Astrocyte of the spinal cord (primary cell): ENCODE measurements around the gene ALK.

Experiments
- DNase-seq: peaks from one replicate; pipeline ENCODE4 v3.0.0; 2011; ENCODE audit warnings: low read depth, low spot score
- H3K4me3 ChIP-seq: 2 replicates; pipeline ENCODE4 v1.5.1; 2011; ENCODE audit warnings: low read depth, mild to moderate bottlenecking, low read length, moderate library complexity
- in situ Hi-C: cut with HindIII; loops from 2 replicates; pipeline ENCODE4 v1.10.0; 2017; ENCODE audit warnings: low sequenced_read_pairs
- TF ChIP-seq, protein P1 (sequence below): IDR thresholded peaks from 2 replicates; pipeline ENCODE4 v1.5.1; 2012; ENCODE audit warnings: low read depth, mild to moderate bottlenecking, low read length, inconsistent platforms

The ALK gene

DNA sequence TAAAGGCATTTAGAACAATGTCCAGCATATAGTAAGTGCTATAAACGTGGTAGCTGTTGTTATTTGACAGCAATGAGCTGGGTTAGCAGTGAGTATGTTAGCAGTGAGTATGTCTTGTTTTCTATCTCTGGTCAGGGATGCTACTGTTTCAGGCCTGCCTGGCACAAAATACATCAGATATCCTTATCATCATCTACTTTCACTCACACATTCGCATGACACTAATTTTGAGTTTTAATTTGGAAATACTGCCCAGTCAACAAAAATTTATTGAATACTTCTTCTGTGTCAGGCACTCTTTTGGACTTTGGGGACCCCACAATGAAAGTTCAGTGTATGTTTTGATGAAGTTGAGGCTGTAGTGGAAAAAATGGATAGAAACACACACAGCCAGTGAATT, 404.6 kb downstream of the ALK start:
- no peak for DNase-seq
- TF ChIP-seq, protein P1, sequence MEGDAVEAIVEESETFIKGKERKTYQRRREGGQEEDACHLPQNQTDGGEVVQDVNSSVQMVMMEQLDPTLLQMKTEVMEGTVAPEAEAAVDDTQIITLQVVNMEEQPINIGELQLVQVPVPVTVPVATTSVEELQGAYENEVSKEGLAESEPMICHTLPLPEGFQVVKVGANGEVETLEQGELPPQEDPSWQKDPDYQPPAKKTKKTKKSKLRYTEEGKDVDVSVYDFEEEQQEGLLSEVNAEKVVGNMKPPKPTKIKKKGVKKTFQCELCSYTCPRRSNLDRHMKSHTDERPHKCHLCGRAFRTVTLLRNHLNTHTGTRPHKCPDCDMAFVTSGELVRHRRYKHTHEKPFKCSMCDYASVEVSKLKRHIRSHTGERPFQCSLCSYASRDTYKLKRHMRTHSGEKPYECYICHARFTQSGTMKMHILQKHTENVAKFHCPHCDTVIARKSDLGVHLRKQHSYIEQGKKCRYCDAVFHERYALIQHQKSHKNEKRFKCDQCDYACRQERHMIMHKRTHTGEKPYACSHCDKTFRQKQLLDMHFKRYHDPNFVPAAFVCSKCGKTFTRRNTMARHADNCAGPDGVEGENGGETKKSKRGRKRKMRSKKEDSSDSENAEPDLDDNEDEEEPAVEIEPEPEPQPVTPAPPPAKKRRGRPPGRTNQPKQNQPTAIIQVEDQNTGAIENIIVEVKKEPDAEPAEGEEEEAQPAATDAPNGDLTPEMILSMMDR = no peak
- H3K4me3 ChIP-seq = no peak overlapping the region
- in situ Hi-C loops = no loop called here

DNA sequence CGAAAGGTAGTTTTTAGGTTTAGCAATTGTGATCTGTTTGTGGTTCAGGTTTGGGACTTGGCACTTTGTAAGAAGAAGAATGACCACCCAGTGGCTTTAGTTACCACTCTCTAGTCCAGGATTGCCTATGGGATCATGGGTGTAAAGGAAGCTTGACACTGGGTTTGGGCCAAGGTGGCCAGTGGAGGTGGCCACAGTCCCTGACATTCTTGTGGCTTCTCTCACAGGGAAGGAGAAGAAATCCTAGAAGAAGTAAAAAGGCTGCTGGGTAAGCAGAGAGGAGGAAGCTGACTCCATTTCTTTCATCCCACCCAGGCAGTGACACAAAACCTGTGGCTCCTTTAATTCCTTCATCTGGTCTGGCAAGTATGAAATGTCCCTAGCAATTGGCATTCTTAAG, 411.5 kb downstream of the ALK start:
- in situ Hi-C loops = no loop called here
- TF ChIP-seq, protein P1 = no peak
- H3K4me3 ChIP-seq = no peak overlapping the region
- DNase-seq = no peak

DNA sequence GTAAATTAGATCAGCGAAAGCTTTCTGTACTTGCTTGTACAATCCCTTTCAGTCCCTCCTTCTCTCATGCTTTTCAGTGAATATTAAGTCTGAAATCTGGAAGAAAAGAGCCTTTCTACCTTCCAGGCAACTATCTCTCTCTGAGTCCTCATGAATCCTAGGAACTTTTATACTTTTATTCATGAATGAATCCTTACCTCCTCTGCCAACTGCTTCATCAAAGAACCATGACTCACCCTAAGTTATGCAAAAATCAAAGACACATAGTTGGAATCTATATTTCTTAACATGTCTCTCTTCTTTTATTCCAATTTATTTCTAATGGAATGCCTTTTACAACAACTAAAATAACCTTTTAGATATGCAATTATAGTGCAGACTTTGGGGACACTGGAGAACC, 412.0 kb downstream of the ALK start:
- no peak for DNase-seq
- H3K4me3 ChIP-seq = no peak overlapping the region
- TF ChIP-seq, protein P1 = no peak
- in situ Hi-C loops = no loop called here

GRCh38 chr2:29504746-29505145, 416.6 kb downstream of the ALK start:
- in situ Hi-C loops = no loop called here
- H3K4me3 ChIP-seq = no peak overlapping the region
- no peak for DNase-seq
- TF ChIP-seq, protein P1 = no peak

DNA sequence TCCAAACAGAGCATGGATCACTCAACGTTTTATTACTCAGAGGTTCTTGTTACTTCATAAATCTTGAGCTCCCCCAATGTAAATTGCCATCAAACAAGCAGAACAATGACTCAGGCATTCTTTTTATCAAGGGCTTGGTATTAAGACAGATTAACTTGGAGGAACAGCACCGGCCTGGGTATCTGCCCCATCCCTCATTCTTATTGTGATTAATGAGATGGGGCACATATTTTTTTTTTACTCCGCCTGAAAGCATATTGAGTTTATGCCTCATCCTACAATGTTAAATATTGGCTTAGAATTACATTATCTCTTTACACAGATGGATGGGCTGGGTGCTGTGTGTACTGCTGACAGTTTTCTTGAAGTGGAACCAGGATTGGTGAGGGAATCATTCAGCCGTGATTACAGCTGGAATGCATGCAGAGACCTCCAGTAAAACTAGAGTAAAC, 418.9 kb downstream of the ALK start:
- DNase-seq = no peak
- in situ Hi-C loops = no loop called here
- TF ChIP-seq, protein P1 = no peak
- H3K4me3 ChIP-seq = no peak overlapping the region

DNA sequence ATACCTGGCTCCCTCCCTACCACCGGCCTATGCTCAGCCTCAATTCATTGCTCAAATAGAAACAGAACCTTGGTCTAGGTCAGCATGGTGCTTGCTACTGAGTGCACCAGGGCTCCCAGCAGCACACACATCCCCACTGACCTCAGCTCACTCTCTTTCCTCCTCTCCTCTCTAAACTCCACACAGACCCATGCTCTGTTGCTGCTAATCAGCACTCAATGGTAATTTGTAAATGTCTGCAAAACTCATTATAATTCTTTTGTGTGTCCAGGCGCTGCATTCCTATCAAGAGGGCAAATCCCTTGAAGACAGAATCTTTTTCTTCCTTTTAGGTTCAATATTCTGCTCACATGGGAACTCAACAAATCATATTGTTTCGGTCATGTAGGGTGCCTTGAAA, 424.0 kb downstream of the ALK start:
- no peak for DNase-seq
- TF ChIP-seq, protein P1 = no peak
- in situ Hi-C loops = no loop called here
- no peak overlapping the region for H3K4me3 ChIP-seq

DNA sequence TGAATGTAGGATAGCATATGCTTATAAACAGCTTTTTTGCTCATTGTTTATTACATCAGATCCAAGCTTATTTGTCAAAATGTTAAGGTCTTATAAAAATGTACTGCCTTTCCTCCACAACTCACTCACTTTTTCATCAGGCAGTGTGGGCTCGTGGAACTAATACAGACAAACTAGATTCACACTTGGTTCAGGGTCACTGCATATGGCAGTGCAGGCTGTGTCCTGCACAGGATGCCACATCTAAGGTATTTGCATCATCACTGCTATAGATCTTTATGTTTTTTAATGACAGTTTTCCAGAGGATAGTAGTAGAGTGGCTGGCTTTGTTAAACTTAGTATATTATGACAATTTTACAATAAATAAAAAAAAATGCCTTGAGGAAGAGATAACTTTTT, 425.2 kb downstream of the ALK start:
- TF ChIP-seq, protein P1 = no peak
- H3K4me3 ChIP-seq = no peak overlapping the region
- in situ Hi-C loops = no loop called here
- no peak for DNase-seq
